ENCODE measurements around the gene XYLT1. TPM values are rescaled to one million over a fixed set of nuclear protein-coding genes. Genes with fewer than 3 reads are reported as not detected.

Gene XYLT1
- total and polyA plus RNA-seq, 2 of the 4 experiments (the other 2 are of a cell fraction) = 9.0 to 12.7 TPM

- no TSS peak for BruUV-seq (replicated peaks)
- Histone ChIP-seq H3K9ac (ENCODE audit: low read depth, low read length) (no peak overlapping the region), H3K18ac (ENCODE audit: low read depth, low read length) (no peak overlapping the region), H3K36me3 (ENCODE audit: control insufficient read depth, insufficient read depth, low read length) (no peaks in the 10 kb centered on the region), H3K4me2 (ENCODE audit: low read depth, low read length) (no peak overlapping the region), H2AK9ac (replicated peaks; ENCODE audit: low read depth, low read length, poor library complexity) (no peak overlapping the region), H2BK15ac (ENCODE audit: low read depth, low read length) (no peak overlapping the region), H2BK5ac (ENCODE audit: low read depth, low read length, poor library complexity, severe bottlenecking) (no peak overlapping the region), H3K14ac (replicated peaks; ENCODE audit: low read depth, low read length) (no peak overlapping the region), H3K9me1 (ENCODE audit: insufficient read depth, low read length) (peaks cover 17% of the 10 kb centered on the region; the same call in 1 of the 2 replicates), H3K23ac (ENCODE audit: low read depth, low read length) (no peak overlapping the region), H2AK5ac (ENCODE audit: low read depth, low read length) (0 out of 2 replicates have a peak overlapping the region, but pooled peaks have one; percentile 46), H2AFZ (replicated peaks; ENCODE audit: low read length, poor library complexity) (no peak overlapping the region), H3K27me3 (ENCODE audit: control insufficient read depth, insufficient read depth, low read length) (no peaks in the 10 kb centered on the region), H4K8ac (ENCODE audit: low read depth in 2 of 2, low read length in 2 of 2) (no peak overlapping the region), H3K4me3 (ENCODE audit: insufficient read depth, low read depth, low read length) (no peak overlapping the region), H4K5ac (ENCODE audit: low read depth, low read length) (no peak overlapping the region), H3K4ac (ENCODE audit: low read depth, low read length) (no peak overlapping the region), H4K20me1 (ENCODE audit: insufficient read depth, low read length) (no peaks in the 10 kb centered on the region; the same call in 1 of the 2 replicates), H4K91ac (ENCODE audit: insufficient read depth, low read depth, low read length) (no peak overlapping the region), H3K27ac (ENCODE audit: insufficient read depth, low read length) (no peak overlapping the region), H2BK120ac (ENCODE audit: low read depth, low read length) (no peak overlapping the region), H3K79me1 (ENCODE audit: low read depth in 1 of 2, low read length in 2 of 2) (peaks cover 13 to 35% of the 10 kb centered on the region in 2 experiments; a peak in 3 of 4 replicates), H3K56ac (ENCODE audit: extremely low read depth, insufficient read depth, low read length) (no peak overlapping the region), H3K4me1 (ENCODE audit: control insufficient read depth, insufficient read depth, low read length) (peaks cover 7% of the 10 kb centered on the region), H3K9me3 (ENCODE audit: control insufficient read depth, insufficient read depth, low read length) (no peaks in the 10 kb centered on the region), H2BK20ac (ENCODE audit: low read depth, low read length) (no peak overlapping the region)
- no peak for ATAC-seq (ENCODE audit: low read depth)
- intact Hi-C loops (cut with micrococcal nuclease) (no loop called here), in situ Hi-C loops (cut with MboI; ENCODE audit: low sequenced_read_pairs) (no loop called here), dilution Hi-C loops (cut with HindIII; ENCODE audit: low sequenced_read_pairs, unreplicated experiment) (no loop called here)
- DNase-seq = no peak
- TF ChIP-seq NFE2L2 (IDR thresholded peaks at IDR 0.05; ENCODE audit: low read depth, low read length) (no peak), BHLHE40 (IDR thresholded peaks at IDR 0.05; ENCODE audit: low read depth, low read length) (no peak), POLR2A (IDR thresholded peaks at IDR 0.05; ENCODE audit: low read depth, low read length) (no peak), FOS (IDR thresholded peaks at IDR 0.05; ENCODE audit: low read depth, low read length) (no peak), MXI1 (IDR thresholded peaks at IDR 0.05; ENCODE audit: borderline replicate concordance, low read depth, low read length) (no peak), CEBPB (IDR thresholded peaks at IDR 0.05; ENCODE audit: low read depth, low read length) (no peak), RCOR1 (IDR thresholded peaks at IDR 0.05; ENCODE audit: insufficient replicate concordance, low read length) (no peak), RAD21 (IDR thresholded peaks at IDR 0.05; ENCODE audit: low read length) (no peak), RFX5 (IDR thresholded peaks at IDR 0.05; ENCODE audit: low read depth, low read length) (no peak), SMC3 (IDR thresholded peaks at IDR 0.05; ENCODE audit: low read depth, low read length) (no peak), MAZ (IDR thresholded peaks at IDR 0.05; ENCODE audit: borderline replicate concordance, low read depth, low read length) (no peak), CTCF (conservative IDR thresholded peaks at IDR 0.05; ENCODE audit: low read depth, low read length) (no peak), CHD1 (IDR thresholded peaks at IDR 0.05; ENCODE audit: low read depth, low read length) (no peak), MAFK (IDR thresholded peaks at IDR 0.05; ENCODE audit: low read depth, low read length) (no peak)
- TF ChIP-seq, protein P1, sequence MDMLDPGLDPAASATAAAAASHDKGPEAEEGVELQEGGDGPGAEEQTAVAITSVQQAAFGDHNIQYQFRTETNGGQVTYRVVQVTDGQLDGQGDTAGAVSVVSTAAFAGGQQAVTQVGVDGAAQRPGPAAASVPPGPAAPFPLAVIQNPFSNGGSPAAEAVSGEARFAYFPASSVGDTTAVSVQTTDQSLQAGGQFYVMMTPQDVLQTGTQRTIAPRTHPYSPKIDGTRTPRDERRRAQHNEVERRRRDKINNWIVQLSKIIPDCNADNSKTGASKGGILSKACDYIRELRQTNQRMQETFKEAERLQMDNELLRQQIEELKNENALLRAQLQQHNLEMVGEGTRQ (IDR thresholded peaks at IDR 0.05; ENCODE audit: low read depth, low read length) = no peak
- TF ChIP-seq, protein P2, sequence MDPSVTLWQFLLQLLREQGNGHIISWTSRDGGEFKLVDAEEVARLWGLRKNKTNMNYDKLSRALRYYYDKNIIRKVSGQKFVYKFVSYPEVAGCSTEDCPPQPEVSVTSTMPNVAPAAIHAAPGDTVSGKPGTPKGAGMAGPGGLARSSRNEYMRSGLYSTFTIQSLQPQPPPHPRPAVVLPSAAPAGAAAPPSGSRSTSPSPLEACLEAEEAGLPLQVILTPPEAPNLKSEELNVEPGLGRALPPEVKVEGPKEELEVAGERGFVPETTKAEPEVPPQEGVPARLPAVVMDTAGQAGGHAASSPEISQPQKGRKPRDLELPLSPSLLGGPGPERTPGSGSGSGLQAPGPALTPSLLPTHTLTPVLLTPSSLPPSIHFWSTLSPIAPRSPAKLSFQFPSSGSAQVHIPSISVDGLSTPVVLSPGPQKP (IDR thresholded peaks at IDR 0.05; ENCODE audit: borderline replicate concordance, low read depth, low read length) = no peak
- WGBS, 2 experiments (ENCODE audit: extremely low coverage in 2 of 2, insufficient read length in 1 of 2) = 59% methylated on average over 4 of the region's 10 CpGs; no CpG with 5 or more reads in 1 of the 2 experiments
- POLR2A ChIA-PET (ENCODE audit: unreplicated experiment) = no interaction called here
- CTCF ChIA-PET = no interaction called here
Measured at GRCh38 chr16:17343028-17343427, 127.7 kb downstream of the XYLT1 start.
